DMS53 treated with DMSO at 0.1 percent for 48 hours (cell line): ENCODE results near the gene SAP30BP.

Source experiments
- DNase-seq: peaks from one replicate; lab custom pipeline; 2025; ENCODE audit not compliant: unreplicated experiment; lab: John Stamatoyannopoulos, UW

Gene SAP30BP

GRCh38 chr17:75666959-75667790 is at the start of gene SAP30BP, which contains the start of gene RECQL5:
TSS of gene SAP30BP (plus strand) at chr17:75667338. CDS start at chr17:75667373, 35 bp downstream.
TSS of gene RECQL5 (minus strand) at chr17:75667154. CDS start at chr17:75666557, 597 bp downstream.
- DNase-seq: peak; percentile 96

- no peak for DNase-seq
Measured at GRCh38 chr17:75617675-75618074, 49.5 kb upstream of the SAP30BP start.

GRCh38 chr17:75619506-75620431 is 47.4 kb upstream of the SAP30BP start:
- no peak for DNase-seq

GRCh38 chr17:75621489-75621888 is 45.6 kb upstream of the SAP30BP start:
- DNase-seq: no peak

GRCh38 chr17:75622076-75622475 is 45.1 kb upstream of the SAP30BP start:
- no peak for DNase-seq

GRCh38 chr17:75622771-75623273 is 44.3 kb upstream of the SAP30BP start:
- no peak for DNase-seq

- no peak for DNase-seq
Measured at GRCh38 chr17:75623386-75623785, 43.8 kb upstream of the SAP30BP start.

- DNase-seq: no peak
Measured at GRCh38 chr17:75624021-75624420, 43.1 kb upstream of the SAP30BP start.

GRCh38 chr17:75624714-75625345 is 42.3 kb upstream of the SAP30BP start:
- DNase-seq: no peak

- no peak for DNase-seq
Measured at GRCh38 chr17:75625813-75626486, 41.2 kb upstream of the SAP30BP start.

GRCh38 chr17:75626496-75627038 is 40.6 kb upstream of the SAP30BP start:
- no peak for DNase-seq

- no peak for DNase-seq
Measured at GRCh38 chr17:75627094-75627493, 40.0 kb upstream of the SAP30BP start.

GRCh38 chr17:75628425-75628824 is 38.7 kb upstream of the SAP30BP start:
- DNase-seq: no peak

- DNase-seq: no peak
Measured at GRCh38 chr17:75629157-75629556, 38.0 kb upstream of the SAP30BP start.

GRCh38 chr17:75630071-75630917 is 36.8 kb upstream of the SAP30BP start:
- no peak for DNase-seq

- DNase-seq: no peak
Measured at GRCh38 chr17:75631353-75631752, 35.8 kb upstream of the SAP30BP start.

- no peak for DNase-seq
Measured at GRCh38 chr17:75632428-75632827, 34.7 kb upstream of the SAP30BP start.

- DNase-seq: peak; percentile 77
Measured at GRCh38 chr17:75632863-75633485, 34.2 kb upstream of the SAP30BP start, which contains the start of gene SMIM5. TSS of gene SMIM5 (plus strand) at chr17:75633434. CDS start at chr17:75640202, 6,768 bp downstream.
